ENCODE measurements around the gene EYA3.

Gene EYA3

DNA sequence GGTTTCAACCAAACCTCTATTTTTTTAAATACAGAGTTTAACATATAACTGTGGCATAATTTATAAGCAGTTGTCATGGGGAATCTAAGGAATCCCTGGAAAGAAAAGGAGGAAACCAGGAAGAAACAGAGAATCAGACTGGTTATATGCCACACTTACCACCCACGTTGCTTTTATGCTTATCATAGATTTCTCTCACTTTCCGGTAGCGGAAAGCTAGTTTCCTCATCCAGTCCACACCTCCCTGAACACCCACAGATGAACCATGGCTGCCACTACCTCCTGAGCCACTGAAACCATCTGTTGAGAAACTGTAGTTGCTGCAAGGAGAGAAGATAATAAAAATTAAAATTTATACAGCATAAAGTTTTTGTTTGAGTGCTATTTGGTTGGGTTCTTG, 95.2 kb downstream of the EYA3 start:
- no peaks in the 10 kb centered on the region for H3K27me3 ChIP-seq (ENCODE audit: control insufficient read depth, insufficient read depth, low read length)
- no peak overlapping the region for H3K4me3 ChIP-seq (ENCODE audit: low read length)
- H3K36me3 ChIP-seq (ENCODE audit: control insufficient read depth, insufficient read depth, low read length) = no peaks in the 10 kb centered on the region
- H3K4me1 ChIP-seq (ENCODE audit: control insufficient read depth, insufficient read depth, low read length) = no peaks in the 10 kb centered on the region
- H3K9me3 ChIP-seq (ENCODE audit: control insufficient read depth, low read length) = no peaks in the 10 kb centered on the region
- no peak overlapping the region for H3K9ac ChIP-seq (ENCODE audit: low read length)

DNA sequence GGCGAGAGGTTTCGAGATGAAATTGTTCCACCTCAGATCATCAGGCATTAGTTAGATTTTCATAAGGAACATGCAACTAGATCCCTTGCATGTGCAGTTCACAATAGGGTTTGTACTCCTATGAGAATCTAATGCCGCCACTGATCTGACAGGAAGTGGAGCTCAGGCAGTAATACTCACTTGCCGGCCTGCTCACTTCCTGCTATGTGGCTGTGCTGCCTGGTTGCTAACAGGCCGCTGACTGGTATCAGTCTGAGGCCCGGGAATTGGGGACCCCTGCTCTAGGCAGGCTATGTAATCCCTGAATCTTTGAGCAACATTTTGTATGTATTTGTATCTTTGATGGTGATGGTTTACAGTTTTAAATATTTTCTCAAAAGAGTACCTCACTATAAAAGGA, 96.1 kb downstream of the EYA3 start:
- H3K36me3 ChIP-seq (ENCODE audit: control insufficient read depth, insufficient read depth, low read length) = no peaks in the 10 kb centered on the region

DNA sequence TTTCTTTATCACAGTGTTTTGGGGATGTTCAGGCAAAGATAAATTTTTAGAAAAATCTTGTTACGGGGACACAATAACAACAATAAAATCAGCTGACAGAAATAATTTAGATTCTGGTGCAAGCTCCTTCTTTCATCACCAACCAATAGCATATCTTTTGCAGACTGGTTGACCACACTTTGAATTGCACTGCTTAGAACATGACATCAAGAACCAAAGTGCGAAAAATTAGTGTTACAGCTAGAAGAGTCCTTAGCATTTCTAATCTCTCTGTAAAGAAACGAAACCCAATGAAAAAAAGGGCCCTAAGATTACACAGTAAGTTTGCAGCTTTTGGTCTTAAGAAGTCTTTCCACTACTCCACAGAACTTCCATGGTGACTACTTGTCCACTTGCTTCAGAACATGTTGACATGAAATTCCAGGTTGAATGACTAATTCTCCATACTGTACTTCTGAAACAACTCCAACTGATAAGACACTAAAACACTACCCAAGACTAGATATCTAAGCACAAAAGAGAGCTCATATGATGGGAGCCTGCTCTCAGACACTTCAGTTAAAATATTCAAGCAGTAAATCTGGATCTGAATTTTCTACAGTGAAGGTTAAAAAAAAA, 97.4 kb downstream of the EYA3 start:
- no peak overlapping the region for H3K4me3 ChIP-seq (ENCODE audit: low read length)
- no peaks in the 10 kb centered on the region for H3K27me3 ChIP-seq (ENCODE audit: control insufficient read depth, insufficient read depth, low read length)
- no peak overlapping the region for H3K9ac ChIP-seq (ENCODE audit: low read length)
- no peaks in the 10 kb centered on the region for H3K4me1 ChIP-seq (ENCODE audit: control insufficient read depth, insufficient read depth, low read length)
- no peaks in the 10 kb centered on the region for H3K36me3 ChIP-seq (ENCODE audit: control insufficient read depth, insufficient read depth, low read length)
- no peaks in the 10 kb centered on the region for H3K9me3 ChIP-seq (ENCODE audit: control insufficient read depth, low read length)

More for the DNA sequence above, 96.1 kb downstream of the EYA3 start:
- no peak overlapping the region for H3K9ac ChIP-seq (ENCODE audit: low read length)
- no peaks in the 10 kb centered on the region for H3K4me1 ChIP-seq (ENCODE audit: control insufficient read depth, insufficient read depth, low read length)
- H3K9me3 ChIP-seq (ENCODE audit: control insufficient read depth, low read length) = no peaks in the 10 kb centered on the region
- H3K4me3 ChIP-seq (ENCODE audit: low read length) = no peak overlapping the region
- no peaks in the 10 kb centered on the region for H3K27me3 ChIP-seq (ENCODE audit: control insufficient read depth, insufficient read depth, low read length)

DNA sequence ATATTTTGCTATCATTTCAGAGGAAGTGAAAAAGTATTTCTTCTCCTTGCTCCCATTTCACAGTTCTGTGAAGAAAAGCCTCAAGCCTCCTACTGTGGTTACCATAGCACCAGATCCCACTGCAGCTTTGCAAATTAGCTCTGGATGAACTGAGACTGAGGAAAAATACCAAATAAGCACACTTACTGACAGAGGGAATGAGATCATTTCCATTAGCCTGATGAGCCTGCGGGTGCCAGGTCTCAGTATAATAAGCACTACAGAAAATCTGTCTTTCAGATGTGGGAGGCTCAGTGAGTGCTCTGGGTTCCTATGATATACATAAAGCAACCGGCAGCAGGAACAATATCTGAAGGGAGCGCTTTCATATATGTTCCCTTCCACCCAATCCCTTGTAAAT, 107.3 kb downstream of the EYA3 start:
- no peak overlapping the region for H3K9ac ChIP-seq (ENCODE audit: low read length)
- H3K36me3 ChIP-seq (ENCODE audit: control insufficient read depth, insufficient read depth, low read length) = no peaks in the 10 kb centered on the region
- peaks cover 4% of the 10 kb centered on the region for H3K4me1 ChIP-seq (ENCODE audit: control insufficient read depth, insufficient read depth, low read length)
- no peaks in the 10 kb centered on the region for H3K9me3 ChIP-seq (ENCODE audit: control insufficient read depth, low read length)
- no peak overlapping the region for H3K4me3 ChIP-seq (ENCODE audit: low read length)
- H3K27me3 ChIP-seq (ENCODE audit: control insufficient read depth, insufficient read depth, low read length) = no peaks in the 10 kb centered on the region

DNA sequence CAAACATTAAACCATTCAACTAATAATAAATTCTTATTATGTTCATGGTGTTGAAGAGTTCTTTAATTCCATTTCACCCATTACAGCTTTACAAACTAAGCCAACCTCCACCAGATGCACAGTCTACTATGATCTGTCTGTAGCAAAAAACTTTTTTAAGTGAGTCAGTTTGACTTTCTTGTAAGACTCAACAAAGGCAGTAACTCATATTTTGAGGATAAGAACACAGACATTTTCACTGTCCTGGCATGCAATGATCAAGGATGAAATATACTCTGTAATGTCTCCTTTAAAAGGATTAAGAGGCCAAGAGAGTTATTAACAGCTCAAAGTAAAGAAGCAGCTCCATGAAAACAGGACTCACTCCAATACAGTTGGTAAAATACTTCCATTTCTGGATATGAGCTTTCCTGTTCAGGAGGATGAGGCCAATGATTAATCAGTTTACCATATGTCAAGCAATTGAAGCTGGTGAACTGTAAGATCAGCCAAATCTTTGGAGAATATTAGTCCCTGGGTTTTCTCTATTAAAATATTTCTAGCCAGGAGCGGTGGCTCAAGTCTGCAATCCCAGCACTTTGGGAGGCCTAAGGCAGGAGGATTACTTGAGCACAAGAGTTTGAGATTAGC, 108.1 kb downstream of the EYA3 start:
- H3K27me3 ChIP-seq (ENCODE audit: control insufficient read depth, insufficient read depth, low read length) = no peaks in the 10 kb centered on the region
- peaks cover 4% of the 10 kb centered on the region for H3K4me1 ChIP-seq (ENCODE audit: control insufficient read depth, insufficient read depth, low read length)
- H3K9me3 ChIP-seq (ENCODE audit: control insufficient read depth, low read length) = no peaks in the 10 kb centered on the region
- H3K4me3 ChIP-seq (ENCODE audit: low read length) = no peak overlapping the region
- H3K36me3 ChIP-seq (ENCODE audit: control insufficient read depth, insufficient read depth, low read length) = no peaks in the 10 kb centered on the region
- no peak overlapping the region for H3K9ac ChIP-seq (ENCODE audit: low read length)

DNA sequence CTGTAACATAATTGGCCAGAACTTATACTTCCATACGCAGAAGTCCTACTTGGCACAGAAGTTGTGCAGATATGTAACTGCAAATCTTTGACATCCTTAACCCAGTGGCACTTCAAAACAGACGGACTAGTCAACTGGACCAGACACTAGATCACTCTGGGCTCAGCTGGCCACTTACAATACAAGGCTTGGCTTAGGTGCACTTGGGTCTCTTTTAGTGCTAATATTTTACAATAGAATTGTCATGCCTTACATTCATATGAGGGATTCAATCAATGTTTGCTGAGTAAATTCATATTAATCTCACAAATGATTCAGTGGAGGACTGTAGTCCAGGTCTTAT, 108.6 kb downstream of the EYA3 start:
- H3K36me3 ChIP-seq (ENCODE audit: control insufficient read depth, insufficient read depth, low read length) = no peaks in the 10 kb centered on the region
- no peak overlapping the region for H3K9ac ChIP-seq (ENCODE audit: low read length)
- no peaks in the 10 kb centered on the region for H3K27me3 ChIP-seq (ENCODE audit: control insufficient read depth, insufficient read depth, low read length)
- peaks cover 4% of the 10 kb centered on the region for H3K4me1 ChIP-seq (ENCODE audit: control insufficient read depth, insufficient read depth, low read length)
- H3K9me3 ChIP-seq (ENCODE audit: control insufficient read depth, low read length) = no peaks in the 10 kb centered on the region
- H3K4me3 ChIP-seq (ENCODE audit: low read length) = no peak overlapping the region

DNA sequence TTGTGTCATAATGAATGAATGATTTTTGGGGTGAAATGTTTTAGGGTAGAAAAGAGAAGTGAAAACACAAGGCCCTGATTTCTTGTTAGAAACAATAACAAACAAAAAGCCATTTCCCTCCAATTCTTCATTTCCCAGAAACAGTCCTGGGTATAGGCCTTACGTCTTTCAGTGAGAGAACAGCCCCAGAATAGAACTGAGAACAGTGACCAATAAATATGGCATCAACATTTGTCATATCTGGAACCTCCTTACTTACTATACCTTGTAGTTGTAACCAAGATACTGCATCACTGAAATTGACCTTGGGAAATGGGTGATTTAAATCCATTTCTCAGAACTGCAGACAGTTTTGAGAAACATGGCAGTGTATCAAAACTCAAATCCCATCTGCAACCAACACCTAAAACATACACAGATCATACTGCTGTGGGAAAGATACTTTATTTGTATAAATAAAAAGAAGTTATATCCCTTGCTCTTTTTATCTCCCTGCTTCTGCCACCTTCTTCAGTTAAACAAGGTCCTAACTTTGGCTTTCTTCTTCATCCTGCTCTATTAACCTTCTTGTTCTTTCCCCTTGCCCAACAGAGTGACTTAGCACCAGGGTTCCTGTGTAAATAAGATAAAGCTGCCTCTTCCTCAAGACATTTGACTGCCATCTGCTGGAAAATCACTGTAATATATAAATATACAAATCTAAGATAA, 109.1 kb downstream of the EYA3 start:
- H3K9me3 ChIP-seq (ENCODE audit: control insufficient read depth, low read length) = no peaks in the 10 kb centered on the region
- H3K4me3 ChIP-seq (ENCODE audit: low read length) = no peak overlapping the region
- H3K36me3 ChIP-seq (ENCODE audit: control insufficient read depth, insufficient read depth, low read length) = no peaks in the 10 kb centered on the region
- peaks cover 9% of the 10 kb centered on the region for H3K4me1 ChIP-seq (ENCODE audit: control insufficient read depth, insufficient read depth, low read length)
- H3K27me3 ChIP-seq (ENCODE audit: control insufficient read depth, insufficient read depth, low read length) = no peaks in the 10 kb centered on the region
- H3K9ac ChIP-seq (ENCODE audit: low read length) = no peak overlapping the region

DNA sequence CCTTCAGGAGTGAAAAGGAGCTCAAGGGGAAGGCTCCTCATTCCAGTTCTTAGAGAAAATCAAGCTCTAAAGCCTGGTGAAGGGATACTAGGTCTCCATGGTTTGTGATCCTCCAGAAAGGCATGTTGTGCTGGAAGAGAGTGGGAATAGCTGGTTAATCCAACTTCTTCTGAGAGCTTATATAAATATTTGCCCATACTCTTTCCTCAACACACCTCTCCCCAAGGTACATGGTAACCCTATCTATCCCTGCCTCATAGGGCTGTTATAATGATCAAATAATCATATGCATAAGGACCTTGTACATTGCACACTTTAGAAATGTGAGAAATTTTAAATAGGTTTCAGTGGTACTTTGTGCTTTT, 114.0 kb downstream of the EYA3 start:
- Histone ChIP-seq H3K4me1 (ENCODE audit: control insufficient read depth, insufficient read depth, low read length) (peaks cover 12% of the 10 kb centered on the region), H3K9ac (ENCODE audit: low read length) (no peak overlapping the region), H3K27me3 (ENCODE audit: control insufficient read depth, insufficient read depth, low read length) (no peaks in the 10 kb centered on the region), H3K9me3 (ENCODE audit: control insufficient read depth, low read length) (no peaks in the 10 kb centered on the region), H3K36me3 (ENCODE audit: control insufficient read depth, insufficient read depth, low read length) (no peaks in the 10 kb centered on the region), H3K4me3 (ENCODE audit: low read length) (no peak overlapping the region)

DNA sequence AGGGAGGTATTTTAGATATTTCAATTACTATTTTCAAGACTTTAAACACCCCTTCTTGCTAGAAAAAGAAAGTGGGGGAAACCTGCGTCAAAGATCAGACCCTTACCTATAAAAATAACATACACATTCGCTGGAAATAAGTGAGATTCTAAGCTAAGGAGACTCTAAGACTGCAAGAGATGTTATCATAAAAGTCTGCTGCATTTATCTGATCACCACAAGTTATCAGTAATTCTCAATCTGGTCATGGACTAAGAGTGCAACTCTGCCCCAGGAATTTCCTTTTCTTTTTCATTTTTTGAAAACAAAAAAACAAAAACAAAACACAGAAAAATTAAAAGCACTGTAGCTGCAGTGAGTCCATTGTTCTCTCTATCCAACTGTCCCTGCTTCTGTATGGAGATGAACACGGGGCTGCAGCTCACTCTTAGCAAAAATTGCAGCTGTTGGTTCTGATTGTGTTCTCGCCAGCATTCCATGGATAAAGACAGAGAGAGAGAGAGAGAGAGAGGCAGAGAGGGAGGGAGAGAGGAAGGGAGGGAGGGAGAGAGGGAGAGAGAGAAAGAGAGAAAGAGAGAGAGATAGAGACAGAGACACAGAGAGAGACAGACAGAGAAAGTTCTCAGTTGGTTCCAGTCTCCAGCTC, 114.5 kb downstream of the EYA3 start:
- no peaks in the 10 kb centered on the region for H3K9me3 ChIP-seq (ENCODE audit: control insufficient read depth, low read length)
- H3K4me3 ChIP-seq (ENCODE audit: low read length) = no peak overlapping the region
- no peaks in the 10 kb centered on the region for H3K27me3 ChIP-seq (ENCODE audit: control insufficient read depth, insufficient read depth, low read length)
- H3K36me3 ChIP-seq (ENCODE audit: control insufficient read depth, insufficient read depth, low read length) = no peaks in the 10 kb centered on the region
- H3K4me1 ChIP-seq (ENCODE audit: control insufficient read depth, insufficient read depth, low read length) = peaks cover 10% of the 10 kb centered on the region
- no peak overlapping the region for H3K9ac ChIP-seq (ENCODE audit: low read length)

DNA sequence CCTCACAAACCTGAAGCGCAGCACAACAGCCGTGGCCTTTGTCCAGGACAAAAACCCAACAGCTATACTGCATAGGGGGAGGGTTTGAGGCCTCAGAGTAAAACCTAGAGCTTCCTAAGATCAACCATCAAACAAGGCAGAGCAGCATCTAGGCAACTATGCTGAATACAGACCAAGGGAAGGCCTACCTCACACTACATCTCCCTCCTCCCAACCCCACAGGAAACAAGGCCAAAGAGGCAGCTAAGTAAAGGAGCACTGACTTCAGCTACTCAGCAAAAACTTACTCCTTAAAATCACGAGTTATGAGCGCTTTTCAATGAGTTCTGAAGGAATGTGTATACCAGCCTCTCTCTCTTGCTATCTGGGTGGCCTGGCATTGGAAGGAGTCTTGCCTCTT, 116.3 kb downstream of the EYA3 start:
- H3K27me3 ChIP-seq (ENCODE audit: control insufficient read depth, insufficient read depth, low read length) = no peaks in the 10 kb centered on the region
- H3K9ac ChIP-seq (ENCODE audit: low read length) = no peak overlapping the region
- H3K4me3 ChIP-seq (ENCODE audit: low read length) = no peak overlapping the region
- H3K9me3 ChIP-seq (ENCODE audit: control insufficient read depth, low read length) = no peaks in the 10 kb centered on the region
- H3K4me1 ChIP-seq (ENCODE audit: control insufficient read depth, insufficient read depth, low read length) = peaks cover 10% of the 10 kb centered on the region
- H3K36me3 ChIP-seq (ENCODE audit: control insufficient read depth, insufficient read depth, low read length) = no peaks in the 10 kb centered on the region

DNA sequence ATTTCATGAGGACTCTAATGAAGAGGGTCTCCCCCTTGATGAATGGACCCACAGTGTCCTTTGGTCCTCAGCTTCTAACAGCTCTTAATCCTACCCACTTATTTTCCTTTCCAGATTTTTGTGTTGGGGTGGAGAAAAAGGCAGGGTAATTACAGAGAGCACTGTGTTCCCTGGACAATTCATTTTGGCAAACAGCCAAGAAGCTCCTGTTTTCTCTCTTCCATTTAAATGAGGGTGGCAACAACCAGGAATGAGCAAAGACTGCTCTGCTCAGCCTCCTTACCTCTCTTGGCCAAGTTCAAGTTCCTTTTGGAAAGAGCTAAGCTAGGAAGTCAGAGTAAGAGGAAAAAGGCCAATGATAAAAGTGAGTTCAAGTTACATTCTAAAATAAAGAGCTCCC, 116.7 kb downstream of the EYA3 start:
- H3K4me3 ChIP-seq (ENCODE audit: low read length) = no peak overlapping the region
- H3K9me3 ChIP-seq (ENCODE audit: control insufficient read depth, low read length) = no peaks in the 10 kb centered on the region
- no peaks in the 10 kb centered on the region for H3K27me3 ChIP-seq (ENCODE audit: control insufficient read depth, insufficient read depth, low read length)
- no peak overlapping the region for H3K9ac ChIP-seq (ENCODE audit: low read length)
- H3K36me3 ChIP-seq (ENCODE audit: control insufficient read depth, insufficient read depth, low read length) = peaks cover 3% of the 10 kb centered on the region
- peaks cover 10% of the 10 kb centered on the region for H3K4me1 ChIP-seq (ENCODE audit: control insufficient read depth, insufficient read depth, low read length)

DNA sequence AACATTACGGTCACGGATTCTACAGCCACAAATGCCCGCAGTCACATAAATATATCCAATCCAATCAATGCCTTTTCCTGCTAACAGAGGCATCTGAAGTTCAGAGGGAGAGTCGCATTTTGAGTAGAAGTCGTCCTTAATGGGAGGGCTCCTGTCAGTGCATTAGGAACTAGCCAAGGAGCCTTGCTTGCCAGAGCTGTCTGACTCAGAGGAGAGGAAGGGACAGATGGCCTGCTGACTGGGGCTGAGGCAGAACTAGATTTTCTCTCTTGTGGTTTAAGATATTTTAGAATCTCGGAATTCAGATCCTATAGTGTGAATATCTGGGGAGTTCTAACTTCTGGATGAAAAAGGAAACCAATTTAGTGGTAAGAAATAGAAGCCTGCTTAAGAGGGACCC, 118.0 kb downstream of the EYA3 start:
- H3K9me3 ChIP-seq (ENCODE audit: control insufficient read depth, low read length) = no peaks in the 10 kb centered on the region
- no peak overlapping the region for H3K9ac ChIP-seq (ENCODE audit: low read length)
- H3K4me3 ChIP-seq (ENCODE audit: low read length) = no peak overlapping the region
- peaks cover 5% of the 10 kb centered on the region for H3K36me3 ChIP-seq (ENCODE audit: control insufficient read depth, insufficient read depth, low read length)
- H3K27me3 ChIP-seq (ENCODE audit: control insufficient read depth, insufficient read depth, low read length) = no peaks in the 10 kb centered on the region
- H3K4me1 ChIP-seq (ENCODE audit: control insufficient read depth, insufficient read depth, low read length) = peaks cover 10% of the 10 kb centered on the region

Measured in mucosa of stomach (tissue), 1 donor.